SHP77 treated with DMSO at 0.1 percent for 48 hours (cell line): ENCODE results near the gene ASIC3.
A peak's percentile ranks its signal among the peaks of the same experiment; 100 is the strongest.
"Not testable (repeated sequence)": the region's sequence is repeated elsewhere in the genome, so short reads cannot be mapped to it uniquely, and the experiment has no call there.

Experiments used
- DNase-seq: peaks from one replicate; lab custom pipeline; 2025; lab: John Stamatoyannopoulos, UW

The ASIC3 gene

DNA sequence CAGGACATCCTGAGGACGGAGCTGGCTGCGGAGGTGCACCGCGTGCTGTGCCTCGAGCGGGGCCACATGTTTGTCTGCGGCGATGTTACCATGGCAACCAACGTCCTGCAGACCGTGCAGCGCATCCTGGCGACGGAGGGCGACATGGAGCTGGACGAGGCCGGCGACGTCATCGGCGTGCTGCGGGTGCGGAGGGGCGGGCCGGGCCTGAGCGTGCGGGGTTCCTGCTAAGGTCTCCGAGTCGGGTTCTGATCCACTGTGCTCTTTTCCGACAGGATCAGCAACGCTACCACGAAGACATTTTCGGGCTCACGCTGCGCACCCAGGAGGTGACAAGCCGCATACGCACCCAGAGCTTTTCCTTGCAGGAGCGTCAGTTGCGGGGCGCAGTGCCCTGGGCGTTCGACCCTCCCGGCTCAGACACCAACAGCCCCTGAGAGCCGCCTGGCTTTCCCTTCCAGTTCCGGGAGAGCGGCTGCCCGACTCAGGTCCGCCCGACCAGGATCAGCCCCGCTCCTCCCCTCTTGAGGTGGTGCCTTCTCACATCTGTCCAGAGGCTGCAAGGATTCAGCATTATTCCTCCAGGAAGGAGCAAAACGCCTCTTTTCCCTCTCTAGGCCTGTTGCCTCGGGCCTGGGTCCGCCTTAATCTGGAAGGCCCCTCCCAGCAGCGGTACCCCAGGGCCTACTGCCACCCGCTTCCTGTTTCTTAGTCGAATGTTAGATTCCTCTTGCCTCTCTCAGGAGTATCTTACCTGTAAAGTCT lies 34.4 kb upstream of the ASIC3 start:
- DNase-seq, result no peak

DNA sequence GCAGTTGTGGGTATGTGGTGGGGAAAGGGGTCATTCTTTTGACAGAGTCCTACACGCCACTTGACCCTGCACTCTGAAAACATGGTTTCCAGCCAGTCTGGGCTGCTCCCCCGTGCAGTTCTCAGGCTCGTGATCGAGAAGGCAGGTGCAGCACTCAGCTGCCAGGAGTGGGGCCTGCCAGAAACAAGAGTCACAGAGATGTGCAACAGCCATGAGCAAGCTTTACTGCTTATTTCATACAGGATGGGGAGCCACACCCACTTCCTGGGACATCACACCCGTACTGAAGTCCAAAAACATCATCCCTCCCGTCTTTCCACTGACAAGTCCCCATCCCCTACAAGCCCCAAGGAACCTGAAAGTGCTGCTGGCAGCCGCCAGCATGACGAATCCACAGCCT lies 33.4 kb upstream of the ASIC3 start:
- DNase-seq, result no peak

DNA sequence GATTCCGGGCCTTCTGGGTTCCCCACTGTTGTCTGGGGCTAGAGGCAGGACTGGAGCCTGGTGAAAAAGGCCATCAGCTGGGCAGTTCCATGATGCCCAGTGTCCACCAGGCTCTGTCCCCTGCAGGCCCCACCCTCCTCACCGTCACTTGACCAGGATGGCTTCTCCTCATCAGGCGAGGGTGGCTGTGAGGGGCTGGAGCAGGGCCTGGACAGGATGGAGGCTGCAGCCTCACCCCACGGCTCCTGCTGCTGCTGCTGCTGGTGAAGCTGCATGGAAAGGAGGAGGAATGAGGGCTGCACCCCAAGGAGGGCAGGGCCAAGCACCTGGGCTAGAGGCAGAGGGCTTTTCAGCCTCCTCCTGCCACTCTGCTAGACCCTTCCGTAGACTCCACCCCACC lies 32.4 kb upstream of the ASIC3 start:
- DNase-seq, result no peak

DNA sequence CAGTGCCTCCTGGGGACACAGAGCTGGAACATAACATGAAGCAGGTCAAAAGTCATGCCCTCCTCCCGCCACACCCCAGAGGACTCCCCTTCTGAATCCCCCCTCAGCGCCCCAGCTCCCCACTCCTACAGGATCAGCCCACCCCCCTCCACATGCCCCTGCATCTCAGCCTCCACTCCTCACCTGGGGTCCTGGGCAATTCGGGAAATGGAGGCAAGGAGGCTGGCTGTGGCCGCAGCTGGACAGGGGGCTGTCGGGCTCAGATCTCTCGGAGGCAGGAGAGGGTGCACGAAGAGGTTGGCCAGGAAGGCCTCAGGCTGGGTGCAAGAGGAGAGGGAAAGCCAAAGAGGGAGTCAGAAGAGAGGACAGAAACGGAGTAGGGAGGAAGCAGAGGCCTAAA lies 31.8 kb upstream of the ASIC3 start:
- DNase-seq, result no peak

DNA sequence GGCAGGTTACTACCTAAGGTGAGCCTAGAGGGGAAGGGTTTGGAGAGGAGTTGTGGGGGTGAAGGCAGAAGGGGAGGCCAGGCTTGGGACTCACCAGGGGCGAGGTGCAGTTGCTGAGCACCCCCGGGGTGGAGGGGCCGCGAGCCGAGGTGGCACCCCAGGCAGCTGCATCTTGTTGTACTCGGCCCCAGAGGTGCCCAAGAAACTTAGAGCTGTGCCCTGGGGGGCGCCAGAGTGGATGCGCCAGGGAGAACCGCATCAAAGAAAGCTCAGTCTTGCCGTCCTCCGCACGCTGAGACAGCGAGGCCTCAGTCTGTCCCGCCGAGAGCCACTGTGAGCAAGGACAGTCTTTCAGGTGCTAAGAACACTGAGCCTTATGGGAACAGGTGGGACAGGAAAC lies 31.4 kb upstream of the ASIC3 start:
- no peak for DNase-seq

DNA sequence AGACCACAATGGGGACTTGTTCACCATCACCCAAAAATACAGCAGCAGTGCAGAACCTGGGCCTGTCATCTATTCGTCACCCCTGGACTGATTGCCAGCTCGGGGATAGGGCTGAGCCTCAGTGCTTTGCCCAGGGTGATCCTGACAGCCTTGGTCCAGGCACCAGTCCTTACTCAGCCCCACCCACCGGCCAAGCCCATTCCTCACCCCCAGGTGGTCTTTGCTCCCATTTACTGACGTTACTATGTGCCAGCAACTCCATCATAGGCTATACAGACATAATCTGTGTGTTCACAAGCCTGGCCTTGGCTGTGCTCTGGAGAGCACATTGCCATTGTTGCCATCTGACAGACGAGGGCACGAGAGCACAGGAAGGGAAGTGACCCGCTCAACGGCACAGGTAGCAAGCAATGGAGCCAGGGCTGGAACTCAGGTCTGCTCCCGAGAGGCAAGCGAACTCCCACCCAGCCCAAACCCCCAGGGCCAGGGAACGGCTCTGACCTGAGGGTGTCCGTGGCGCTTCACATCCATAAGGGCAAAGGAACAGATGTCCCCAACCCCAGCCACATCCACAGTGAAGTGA lies 30.9 kb upstream of the ASIC3 start:
- DNase-seq, result no peak

DNA sequence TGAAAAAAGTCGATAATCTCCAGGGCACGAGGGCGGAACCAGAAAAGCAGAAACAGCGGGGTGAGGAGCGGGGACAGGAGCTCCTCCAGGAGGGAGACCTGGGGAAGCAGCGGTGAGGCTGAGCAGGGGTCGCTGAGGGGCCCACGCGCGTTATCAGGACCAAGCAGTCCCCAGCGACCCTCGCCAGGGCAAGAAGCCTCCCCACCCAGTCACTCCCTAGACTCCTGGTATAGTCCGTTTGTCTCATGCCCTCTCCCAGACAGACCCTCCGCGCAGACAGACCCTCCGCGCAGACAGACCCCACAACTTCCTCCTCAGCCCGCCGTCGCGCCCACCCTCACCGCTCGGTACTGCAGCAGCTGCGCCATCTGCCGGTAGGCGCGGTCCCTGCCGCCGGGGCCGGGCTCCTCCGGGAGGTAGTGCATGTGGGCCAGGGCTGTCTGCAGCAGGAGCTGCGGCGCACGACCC lies 30.3 kb upstream of the ASIC3 start:
- no peak for DNase-seq

DNA sequence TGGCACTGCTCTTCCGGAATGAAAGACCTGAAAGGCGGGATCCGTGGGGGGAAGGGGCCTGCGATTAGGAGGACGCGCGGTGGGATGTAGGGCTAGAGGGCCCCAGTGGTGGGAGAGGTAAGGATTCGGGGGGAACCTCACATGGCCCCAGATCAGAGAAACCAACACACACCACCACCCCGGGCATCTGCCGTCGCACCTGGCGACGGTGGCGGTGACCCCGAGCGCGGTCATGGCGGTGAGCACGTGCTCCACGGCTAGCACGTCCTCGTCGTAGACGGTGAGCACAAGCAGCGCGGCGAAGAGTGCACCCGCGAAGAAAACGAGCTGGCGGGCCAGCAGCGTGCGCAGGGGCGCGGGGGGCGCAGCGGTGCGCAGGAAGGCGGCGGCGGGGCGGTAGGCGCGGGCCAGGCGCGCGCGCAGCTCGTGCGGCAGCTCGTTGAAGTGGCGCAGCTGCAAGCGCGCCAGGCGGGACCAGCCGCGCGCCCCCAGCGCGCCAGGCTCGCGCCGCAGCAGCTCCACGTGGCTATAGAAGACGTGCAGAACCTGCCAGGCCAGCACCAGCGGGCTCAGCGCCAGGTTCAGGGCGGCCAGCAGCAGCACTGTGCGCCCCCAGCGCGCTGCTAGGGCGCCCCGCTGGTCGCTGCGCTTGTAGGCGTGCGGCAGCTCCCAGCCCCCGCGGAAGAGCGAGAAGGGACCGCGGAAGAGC lies 29.8 kb upstream of the ASIC3 start:
- no peak for DNase-seq

DNA sequence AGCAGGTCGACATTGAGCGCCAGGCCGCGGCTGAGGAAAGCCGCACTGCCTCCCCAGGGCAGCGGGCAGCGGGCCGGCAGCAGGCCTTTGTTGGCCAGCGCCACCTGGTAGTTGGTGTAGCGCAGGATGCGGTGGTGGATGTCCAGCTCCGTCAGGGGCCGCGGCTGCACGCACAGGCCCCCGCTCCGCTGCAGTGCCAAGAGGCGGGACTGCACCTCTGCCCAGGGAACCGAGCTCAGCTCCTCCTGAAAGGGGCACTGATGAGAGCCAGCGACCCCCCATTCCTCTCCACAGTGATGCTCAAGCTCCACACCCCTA lies 29.2 kb upstream of the ASIC3 start:
- DNase-seq, result no peak

DNA sequence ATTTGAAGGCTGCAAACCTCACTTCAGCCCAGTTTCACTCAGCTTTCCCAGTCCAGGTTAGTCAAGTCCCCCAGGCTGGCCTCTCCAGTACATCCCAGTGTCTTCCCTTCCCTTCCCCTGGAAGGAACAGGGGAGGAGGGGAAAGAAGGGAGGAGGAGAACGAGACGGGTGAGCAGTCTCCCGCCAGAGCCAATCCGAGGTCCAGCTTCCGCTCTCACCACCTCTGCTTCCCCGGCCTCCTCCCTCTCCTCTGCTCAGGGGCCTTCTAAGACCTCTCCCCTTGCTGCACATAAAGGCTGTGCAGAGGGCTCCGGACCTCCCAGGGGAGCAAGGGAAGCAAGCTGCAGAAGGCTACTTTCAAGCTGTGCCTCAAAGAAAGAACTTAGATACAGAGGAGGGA lies 28.1 kb upstream of the ASIC3 start:
- no peak for DNase-seq

DNA sequence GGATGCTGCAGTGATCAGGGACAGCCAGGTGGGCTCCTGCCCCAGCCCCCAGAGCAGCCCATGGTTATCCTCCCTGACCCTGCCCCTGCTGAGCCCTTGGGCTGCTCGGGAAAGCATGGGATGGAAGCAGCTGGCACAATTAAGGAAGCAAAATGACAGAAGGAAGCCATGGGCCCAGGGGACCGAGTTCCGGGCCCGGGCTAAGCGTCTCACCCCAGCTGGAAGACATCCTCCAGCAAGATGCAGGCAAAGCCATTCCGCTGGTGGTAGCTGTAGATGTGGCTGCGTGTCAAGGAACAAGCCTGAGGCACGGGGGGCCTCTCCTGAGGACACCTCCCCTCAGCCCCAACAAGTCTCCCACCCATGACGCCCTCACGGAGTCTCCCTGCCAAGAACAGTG lies 25.1 kb upstream of the ASIC3 start:
- DNase-seq, result no peak

DNA sequence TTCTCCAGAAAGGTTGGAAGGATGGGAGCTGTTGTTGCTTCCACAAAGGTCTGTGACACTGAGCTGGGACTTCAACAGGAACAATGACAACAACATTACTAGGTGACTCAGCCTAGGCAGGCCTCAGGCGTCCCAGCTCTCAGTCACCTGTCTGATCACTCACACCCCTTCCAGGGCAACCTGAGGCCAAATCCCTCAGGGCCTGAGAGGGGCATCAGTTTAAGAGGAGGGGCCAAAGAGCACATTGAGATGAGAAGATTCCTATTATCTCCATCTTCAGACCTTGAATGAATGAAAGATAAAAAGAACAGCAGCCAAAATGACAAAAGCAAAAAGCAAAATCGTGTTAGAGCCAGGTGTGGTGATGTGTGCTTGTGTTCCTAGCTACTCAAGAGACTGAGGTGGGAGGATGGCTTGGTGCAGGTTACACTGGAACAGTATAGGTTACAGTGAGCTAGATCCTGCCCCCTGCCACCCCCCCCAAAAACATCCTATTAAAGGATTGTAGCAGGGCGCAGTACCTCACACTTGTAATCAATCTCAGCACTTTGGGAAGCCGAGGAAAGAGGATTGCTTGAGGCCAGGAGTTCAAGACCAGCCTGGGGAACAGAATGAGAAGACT lies 23.8 kb upstream of the ASIC3 start, which contains the start of gene ATG9B:
TSS of gene ATG9B (minus strand) at position 60 of the 622 bp plus-strand sequence. CDS start 71 bp downstream, outside the sequence.
- no peak for DNase-seq

DNA sequence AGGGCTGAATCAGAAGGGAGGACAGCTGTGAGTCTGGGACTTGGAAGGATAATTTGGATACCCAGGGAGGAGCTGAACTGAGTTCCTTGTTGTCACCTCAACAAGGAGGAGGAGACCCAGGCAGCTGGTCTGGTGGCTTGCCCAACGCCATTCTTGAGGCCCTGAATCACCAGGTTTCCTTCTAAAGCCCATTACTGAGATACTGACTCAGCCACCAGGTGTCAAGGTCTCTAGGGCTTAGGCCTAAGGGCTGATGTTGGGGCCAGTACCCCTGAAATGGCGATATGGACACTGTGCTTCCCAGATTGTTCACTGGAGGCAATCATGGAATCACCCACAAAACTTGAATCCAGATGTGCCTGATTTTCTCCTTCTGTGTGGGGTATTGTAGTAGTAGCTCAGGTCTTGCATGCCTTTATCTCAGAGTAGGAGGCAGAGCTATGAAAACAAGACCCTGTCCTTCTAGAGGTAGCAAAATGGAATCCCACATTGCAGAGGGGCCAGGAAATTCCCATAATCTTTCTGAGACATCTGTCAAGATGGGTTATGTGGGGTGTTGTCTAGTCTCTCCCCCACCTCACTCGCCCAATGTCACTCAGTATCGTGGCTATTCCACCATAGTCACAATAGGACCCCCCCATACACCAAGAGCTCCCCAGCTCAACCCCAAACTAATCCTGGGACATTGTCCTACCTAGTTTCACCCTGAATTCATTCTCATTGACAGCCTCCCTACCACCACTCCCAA lies 22.2 kb upstream of the ASIC3 start:
- DNase-seq, result no peak

DNA sequence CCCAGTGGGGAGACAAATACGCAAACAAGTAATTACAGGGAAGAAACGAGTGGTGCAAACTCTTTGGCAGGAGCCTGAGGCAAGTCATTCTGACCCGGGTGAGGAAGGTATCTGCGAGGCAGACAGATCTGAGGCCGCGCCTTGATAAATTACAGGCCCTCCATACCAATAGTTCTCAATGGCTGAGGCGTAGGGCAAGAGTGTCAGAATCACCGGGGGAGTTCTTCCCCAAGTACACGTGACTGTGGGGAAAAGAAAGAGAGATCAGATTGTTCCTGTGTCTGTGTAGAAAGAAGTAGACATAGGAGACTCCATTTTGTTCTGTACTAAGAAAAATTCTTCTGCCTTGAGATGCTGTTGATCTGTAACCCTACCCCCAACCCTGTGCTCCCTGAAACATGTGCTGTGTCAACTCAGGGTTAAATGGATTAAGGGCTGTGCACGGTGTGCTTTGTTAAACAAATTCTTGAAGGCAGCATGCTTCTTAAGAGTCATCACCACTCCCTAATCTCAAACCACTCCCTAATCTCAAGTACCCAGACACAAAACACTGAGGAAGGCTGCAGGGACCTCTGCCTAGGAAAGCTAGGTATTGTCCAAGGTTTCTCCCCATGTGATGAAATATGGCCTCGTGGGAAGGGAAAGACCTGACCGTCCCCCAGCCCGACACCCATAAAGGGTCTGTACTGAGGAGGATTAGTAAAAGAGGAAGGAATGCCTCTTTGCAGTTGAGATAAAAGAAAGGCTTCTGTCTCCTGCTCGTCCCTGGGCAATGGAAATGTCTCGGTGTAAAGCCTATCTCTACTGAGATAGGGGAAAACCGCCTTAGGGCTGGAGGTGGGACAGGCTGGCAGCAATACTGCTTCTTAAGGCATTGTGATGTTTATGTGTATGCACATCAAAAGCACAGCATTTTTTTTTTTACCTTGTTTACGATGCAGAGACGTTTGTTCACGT lies 21.3 kb upstream of the ASIC3 start:
- not testable (repeated sequence) for DNase-seq

DNA sequence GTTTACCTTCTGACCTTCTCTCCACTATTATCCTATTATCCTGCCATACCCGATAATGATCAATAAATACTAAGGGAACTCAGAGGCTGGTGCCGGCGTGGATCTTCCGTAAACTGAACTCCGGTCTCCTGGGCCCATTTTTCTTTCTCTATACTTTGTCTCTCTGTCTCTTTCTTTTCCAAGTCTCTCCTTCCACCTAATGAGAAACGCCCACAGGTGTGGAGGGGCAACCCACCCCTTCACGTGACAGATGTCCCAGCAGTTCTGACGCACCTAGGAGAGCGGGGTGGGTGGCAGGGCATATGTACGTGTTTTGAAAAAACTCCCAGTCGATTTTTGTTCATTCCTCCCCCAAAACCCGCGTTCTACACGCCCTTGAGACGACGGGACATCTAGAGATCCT lies 20.6 kb upstream of the ASIC3 start:
- not testable (repeated sequence) for DNase-seq

DNA sequence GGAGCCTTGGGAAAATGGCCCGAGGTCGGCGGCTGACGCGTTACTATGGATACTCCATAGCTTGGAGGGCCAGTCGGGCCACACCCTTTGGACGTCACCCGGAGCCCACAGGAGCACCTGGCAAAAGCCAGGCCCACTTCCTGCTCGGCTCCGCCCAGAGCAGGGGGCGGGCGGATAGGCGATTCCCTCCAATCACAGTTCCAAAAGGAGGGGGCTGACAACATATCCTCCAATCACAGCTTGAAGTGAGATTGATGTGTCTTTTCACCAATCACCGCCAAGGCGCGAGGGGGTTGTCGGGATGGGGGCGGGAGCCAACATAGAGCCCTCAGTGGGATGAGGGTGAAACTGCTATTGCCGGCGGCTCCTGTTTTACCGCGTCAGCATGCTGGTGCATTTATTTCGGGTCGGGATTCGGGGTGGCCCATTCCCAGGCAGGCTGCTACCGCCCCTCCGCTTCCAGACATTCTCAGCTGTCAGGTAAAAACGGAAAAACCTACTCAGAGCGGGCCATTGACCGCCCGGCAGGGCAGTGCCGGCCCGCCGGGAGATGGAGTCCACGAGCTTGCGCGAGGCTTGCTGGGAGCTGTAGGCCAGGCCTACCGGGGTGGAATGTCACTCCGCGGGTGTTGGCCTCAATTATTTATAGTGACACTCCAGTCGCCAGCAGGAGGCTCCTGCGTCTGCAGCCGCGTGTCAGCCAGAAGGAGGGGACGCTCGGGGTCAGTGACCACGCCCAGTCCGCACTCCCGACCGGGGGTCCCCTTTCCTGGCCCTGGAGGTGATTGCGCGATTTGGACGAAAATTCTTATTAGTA lies 20.0 kb upstream of the ASIC3 start, which contains the start of gene ABCB8:
TSS of gene ABCB8 (plus strand) at position 320 of the 817 bp plus-strand sequence. CDS start at position 386, 66 bp downstream.
- DNase-seq, result peak; percentile 97

DNA sequence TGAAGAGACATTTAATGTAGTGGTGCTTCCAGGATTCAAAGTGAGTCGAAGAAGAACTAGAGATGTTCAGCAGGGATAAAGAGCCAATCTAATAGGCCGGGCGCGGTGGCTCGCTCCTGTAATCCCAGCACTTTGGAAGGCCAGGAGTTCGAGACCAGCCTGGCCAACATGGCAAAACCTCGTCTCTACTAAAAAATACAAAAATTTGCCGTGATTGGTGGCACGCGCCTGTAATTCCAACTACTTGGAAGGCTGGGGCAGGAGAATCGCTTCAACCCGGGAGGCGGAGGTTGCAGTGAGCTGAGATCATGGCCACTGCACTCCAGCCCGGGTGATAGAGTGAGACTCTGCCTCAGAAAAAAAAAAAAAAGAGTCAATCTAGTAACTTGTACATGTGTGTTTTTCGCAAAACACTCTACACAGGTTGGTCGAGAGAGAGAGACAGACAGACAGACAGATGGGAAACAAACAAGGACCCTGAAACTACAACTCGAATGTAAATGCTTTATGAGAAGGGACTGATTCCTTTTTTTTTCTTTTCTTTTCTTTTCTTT lies 19.3 kb upstream of the ASIC3 start:
- no peak for DNase-seq

DNA sequence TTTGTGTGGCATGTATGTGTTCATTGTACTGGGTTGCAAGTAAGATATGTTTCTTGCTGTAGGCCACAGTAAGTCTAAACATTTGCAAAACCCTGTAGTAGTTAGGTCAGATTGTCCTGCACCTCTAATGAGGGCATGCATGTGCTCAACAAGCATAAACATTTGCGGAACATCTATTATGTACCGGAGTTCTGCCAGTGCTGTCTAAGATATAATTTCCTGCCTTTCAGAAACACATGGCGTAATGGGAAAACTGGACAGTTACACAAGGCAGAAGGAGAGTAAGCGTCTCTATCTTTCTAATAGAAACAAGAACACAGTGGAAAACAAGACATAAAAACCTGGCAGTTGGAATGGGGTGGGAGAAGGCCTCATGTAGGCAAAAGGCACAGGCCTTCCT lies 17.3 kb upstream of the ASIC3 start:
- DNase-seq, result no peak
